AG08395 (cell line): ENCODE results near the gene GLS.
"Not testable (repeated sequence)": the region's sequence is repeated elsewhere in the genome, so short reads cannot be mapped to it uniquely, and the experiment has no call there.

Experiments used
- DNase-seq: peaks from one replicate; pipeline ENCODE4 v3.0.0; 2012; ENCODE audit warnings: mixed read lengths, low spot score

GLS gene

GRCh38 chr2:190856985-190857384 lies 23.6 kb upstream of the GLS start:
- no peak for DNase-seq

GRCh38 chr2:190858817-190859216 lies 21.8 kb upstream of the GLS start:
- peak; percentile 64 for DNase-seq

DNA sequence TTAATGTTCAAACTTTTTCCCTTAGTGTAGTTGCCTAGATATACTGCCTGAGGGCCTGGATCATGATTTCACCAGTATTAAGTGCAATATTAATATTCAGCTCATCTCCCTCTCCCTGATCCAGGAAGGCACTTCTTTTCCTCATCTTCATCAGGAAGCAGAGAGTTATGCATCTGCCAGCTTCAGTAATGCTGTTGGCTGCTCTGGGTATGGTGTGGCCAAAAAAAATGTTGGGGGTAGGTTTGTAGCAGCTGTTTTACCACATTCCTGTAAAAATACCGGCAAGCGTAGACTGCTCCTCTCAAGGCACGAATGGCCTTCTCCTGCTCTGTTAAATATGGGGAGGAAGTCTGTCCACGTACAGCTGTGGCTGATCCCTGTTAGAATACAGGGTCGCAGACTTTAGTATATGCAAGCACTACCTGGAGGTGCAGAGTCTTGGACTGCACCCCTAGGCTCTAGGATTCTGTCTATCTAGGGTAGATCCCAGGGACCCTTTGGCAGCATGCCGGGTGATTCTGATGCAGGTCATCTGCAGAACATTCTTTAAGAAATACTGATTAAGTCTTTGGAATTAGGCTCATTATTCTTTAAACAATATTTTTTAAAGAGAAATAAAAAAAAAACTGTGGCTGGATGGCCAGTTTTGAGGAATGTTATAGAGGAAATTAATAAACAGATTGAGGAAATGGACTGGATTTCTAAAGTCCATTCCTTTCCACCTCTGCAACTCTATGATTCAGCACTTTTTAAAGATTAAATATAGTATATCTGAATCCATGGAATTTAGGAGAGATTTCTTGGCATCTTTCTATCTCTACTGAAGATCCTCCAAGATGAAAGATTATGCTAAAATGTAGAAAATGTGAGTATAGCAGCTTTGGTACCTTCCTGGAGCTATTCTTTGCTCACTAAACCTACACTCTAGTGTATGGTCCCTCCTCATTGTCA lies 21.0 kb upstream of the GLS start:
- DNase-seq, result peak; percentile 58

DNA sequence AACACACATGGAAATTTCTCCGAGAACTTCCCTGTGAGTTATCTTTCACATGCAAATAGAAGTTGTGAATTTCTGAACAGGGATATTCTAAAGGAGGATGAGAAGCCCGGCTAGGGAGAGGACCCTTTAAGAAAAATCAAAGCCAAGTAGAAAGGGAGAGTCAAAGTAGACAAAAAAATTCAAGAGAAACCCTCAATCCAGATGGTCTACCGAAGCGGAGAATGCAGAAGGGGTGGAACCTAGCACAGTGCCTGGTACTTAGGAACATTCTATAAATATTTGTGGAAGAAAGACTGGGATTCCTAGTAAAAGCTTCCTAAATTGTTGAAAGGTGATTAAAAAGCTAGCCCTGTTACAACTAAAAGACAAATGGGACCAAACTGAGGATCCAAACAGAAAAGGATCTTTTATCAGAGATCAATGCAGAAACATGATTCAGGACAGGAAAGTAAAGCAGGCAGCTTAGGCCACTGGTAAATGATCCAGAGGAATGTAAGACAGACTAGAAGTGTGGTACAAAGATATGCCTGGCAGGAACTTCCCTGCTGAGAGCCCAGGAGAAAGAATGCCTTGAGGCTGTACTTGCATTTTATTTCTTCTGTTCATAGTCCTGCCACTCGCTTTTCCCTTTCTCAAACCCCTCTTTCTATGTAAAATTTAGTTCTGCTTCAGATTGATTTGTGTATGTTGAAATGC lies 19.5 kb upstream of the GLS start:
- peak; percentile 70 for DNase-seq

DNA sequence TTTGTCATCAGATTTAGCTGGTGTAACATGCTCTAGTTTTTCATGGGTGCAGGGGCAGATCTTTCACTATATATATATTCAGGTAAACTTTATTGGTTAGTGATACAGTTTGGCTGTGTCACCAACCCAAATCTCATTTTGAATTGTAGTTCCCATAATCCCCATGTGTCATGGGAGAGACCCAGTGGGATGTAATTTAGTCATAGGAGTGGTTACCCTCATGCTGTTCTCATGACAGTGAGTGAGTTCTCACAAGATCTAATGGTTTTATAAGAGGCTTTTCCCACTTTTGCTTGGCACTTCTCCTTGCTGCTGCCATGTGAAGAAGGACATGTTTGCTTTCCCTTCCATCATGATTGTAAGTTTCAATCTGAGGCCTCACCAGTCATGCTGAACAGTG lies 18.5 kb upstream of the GLS start:
- not testable (repeated sequence) for DNase-seq

DNA sequence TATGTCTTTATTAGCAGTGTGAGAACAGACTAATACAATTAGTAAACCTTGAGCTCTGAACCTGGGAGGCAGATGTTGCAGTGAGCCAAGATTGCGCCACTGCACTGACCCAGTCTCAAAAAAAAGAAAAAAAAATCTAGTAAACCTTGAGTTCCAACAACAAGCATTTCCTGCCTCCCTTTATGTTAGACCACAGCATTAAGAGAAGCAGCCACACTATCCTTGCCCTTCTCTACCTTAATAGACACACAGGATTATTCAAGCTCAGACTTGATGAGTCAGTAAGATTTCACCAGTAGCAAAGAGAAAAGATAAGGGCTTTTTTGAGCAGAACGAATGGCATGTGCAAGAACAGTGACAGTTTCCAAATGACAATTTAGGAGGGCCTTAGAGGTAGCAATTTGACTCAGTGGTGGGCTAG lies 18.0 kb upstream of the GLS start:
- no peak for DNase-seq

- DNase-seq, result no peak
Observed at GRCh38 chr2:190863946-190864345, 16.7 kb upstream of the GLS start.

DNA sequence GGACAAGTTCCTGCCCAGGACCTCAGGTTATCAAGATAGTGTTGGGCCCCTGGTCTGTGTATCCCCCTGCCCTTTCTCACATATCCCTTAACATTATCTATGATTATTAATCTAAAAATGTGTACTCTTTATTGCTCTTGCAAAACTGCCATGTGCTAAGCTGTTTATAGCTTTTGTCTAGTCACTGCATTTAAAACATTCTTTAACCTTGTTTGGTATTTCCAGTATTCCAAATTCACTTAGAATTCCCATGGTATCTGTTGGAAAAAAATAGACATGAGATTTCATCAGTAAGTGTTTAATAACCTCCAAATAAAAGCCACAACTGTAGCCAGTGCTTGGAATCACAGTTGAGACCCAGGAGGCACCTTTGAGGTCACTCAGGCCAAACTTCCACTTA lies 16.2 kb upstream of the GLS start:
- DNase-seq, result peak; percentile 54

DNA sequence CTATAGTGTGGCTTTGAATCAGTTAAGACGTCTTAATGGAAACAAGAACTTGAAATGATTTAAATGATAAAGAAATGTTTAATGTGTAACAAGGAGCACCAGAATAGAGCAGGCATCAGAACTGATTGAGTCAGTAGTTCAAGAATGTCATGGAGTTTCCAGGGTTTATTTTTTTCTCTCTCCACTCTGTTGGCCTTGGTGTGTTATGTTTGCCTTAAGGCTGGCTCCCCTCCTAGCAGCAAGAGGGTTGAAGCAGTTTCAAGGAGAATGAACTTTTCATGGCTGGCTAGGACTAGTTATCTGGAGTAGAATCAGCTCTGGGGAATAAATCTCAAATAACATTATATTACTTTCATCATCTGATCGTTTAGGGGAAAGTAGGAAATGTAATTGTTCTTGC lies 13.4 kb upstream of the GLS start:
- DNase-seq, result peak; percentile 55

- DNase-seq, result no peak
Observed at GRCh38 chr2:190867832-190868231, 12.8 kb upstream of the GLS start.

GRCh38 chr2:190869721-190870120 lies 10.9 kb upstream of the GLS start:
- no peak for DNase-seq

DNA sequence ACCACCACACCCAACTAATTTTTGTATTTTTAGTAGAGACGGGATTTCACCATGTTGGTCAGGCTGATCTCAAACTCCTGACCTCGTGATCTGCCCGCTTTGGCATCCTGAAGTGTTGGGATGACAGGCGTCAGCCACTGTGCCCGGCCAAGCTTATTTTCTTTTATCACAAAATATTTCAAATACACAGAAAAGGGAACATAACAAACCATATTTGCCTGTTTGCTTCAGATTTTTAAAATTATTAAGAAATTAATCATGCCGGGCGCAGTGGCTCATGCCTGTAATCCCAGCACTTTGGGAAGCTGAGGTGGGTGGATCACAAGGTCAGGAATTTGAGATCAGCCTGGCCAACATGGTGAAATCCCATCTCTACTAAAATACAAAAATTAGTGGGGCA lies 7.2 kb upstream of the GLS start:
- DNase-seq, result not testable (repeated sequence)

GRCh38 chr2:190875891-190876290 lies 4.7 kb upstream of the GLS start:
- no peak for DNase-seq

- DNase-seq, result no peak
Observed at GRCh38 chr2:190876631-190877030, 4.0 kb upstream of the GLS start.

DNA sequence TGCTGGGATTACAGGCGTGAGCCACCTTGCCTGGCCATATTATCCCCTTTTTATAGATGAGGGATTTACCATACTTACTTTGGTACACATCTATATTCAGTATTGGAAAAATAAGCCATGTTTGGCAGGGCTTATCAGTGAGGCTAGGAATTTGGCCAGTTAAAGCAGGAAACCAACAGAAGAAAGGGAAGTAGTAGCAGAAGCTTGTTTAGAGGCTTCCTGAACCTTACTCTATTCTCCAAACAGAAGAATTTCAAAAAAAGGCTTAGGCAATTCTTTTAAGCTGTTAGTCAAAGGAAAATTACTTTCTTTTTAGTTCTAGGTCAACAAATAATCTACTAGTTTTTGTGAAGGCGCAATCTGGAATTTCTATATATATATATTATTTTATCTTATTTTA lies 3.2 kb upstream of the GLS start:
- no peak for DNase-seq

DNA sequence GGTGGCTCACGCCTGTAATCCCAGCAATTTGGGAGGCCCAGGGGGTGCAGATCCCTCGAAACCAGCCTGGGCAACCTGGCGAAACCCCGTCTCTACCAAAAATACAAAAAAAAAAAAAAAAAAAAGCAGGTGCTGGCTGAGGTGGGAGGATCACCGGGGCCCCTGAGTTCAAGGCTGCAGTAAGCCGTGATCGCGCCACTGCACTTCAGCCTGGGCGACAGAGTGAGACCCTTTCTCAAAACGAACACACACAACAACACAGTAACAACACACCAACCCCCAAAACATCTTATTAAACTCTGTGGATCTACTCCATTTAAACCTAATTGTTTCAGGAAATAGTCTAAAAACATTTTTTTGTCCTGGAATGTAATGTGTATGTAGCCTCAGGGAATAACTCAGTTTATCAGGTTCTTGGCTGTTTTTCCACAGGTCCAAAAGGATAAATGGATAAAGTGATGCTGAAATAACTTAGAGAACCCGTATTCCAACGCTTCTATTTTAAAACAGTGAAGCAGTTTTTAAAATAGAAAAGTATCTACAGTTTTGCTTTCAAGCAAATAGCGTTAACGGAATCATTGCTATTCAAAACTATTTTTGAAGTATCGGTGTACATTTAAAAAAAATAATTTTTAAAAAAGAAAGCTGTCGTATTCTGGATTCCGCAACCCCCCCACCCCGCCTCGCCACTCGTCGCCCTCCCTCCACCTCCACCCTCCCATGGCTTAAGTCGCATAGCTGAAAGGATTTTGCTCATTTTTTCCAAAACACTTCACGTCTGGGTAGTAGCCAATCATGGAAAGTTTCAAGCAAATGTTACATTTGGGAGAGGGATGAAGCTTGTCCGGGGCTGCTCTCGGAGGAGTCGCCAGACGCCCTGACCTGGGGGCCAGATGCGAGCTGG lies 895 bp upstream of the GLS start:
- no peak for DNase-seq

DNA sequence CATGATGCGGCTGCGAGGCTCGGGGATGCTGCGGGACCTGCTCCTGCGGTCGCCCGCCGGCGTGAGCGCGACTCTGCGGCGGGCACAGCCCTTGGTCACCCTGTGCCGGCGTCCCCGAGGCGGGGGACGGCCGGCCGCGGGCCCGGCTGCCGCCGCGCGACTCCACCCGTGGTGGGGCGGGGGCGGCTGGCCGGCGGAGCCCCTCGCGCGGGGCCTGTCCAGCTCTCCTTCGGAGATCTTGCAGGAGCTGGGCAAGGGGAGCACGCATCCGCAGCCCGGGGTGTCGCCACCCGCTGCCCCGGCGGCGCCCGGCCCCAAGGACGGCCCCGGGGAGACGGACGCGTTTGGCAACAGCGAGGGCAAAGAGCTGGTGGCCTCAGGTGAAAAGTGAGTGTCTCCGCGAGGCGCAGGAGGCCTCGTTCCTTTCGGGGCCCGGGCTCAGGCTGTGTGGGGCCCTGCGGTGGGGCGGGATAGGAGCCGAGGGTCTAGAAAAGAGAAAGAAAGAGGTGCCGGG lies 520 bp downstream of the GLS start:
- DNase-seq, result no peak

DNA sequence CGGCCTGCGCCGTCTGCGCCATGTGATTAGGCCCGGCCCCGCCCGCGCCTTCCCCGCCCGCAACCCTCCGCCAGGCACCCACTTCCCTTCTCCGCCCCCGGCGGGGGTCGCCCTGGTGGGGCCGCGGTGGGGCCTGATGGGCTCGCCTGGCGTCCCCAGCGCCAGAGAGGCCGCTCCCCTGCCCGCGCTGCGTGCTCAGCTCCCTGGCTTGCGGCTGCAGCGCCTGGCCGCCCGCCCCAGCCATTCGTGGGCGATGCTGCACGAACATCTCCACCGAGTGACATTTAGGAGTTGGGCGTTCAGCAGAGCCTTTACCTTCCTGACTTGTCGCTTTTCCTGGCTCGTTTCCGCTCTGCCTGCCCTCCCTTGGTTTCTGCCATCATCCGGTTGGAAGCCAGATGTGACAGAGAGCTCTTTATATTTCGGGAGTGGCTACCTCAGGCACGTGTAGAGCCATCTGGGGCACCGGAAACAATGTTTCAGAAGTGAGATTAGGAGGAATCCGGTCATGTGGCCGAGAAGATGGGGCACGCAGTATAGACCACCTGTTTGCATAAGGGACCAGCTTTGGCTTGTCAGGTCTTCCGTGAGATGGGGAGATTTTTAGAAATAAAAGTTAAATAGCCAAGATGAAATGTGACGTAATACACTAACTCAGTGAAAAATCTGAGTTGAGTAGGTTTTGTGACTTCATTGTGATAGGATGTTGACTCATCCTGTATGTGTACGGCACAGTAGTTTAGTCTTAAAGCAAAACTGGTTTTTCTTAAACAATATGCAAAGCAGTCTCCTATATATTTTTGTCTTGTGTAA lies 1.2 kb downstream of the GLS start:
- no peak for DNase-seq

- DNase-seq, result no peak
Observed at GRCh38 chr2:190882411-190882766, 1.8 kb downstream of the GLS start.

- no peak for DNase-seq
Observed at GRCh38 chr2:190882856-190883582, 2.4 kb downstream of the GLS start.

DNA sequence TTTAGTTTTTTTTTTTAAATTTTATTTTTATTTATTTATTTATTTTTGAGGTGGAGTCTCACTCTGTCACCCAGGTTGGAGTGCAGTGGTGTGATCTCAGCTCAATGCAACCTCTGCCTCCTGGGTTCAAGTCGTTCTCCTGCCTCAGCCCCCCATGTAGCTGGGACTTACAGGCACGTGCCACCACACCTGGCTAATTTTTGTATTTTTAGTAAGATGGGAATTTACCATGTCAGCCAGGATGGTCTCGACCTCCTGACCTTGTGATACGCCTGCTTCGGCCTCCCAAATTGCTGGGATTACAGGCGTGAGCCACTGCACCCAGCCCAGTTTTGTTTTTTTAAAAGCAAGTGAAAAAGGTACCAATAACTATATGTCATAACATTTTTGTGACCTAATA lies 5.2 kb downstream of the GLS start:
- not testable (repeated sequence) for DNase-seq
